Common myeloid progenitor, CD34-positive (primary cell): ENCODE data around the gene MIS18A.

ENCODE experiments used
- CTCF ChIA-PET: fragments of 350-600 bp; sonication (Branson Sonifier 250); formaldehyde crosslinking; loops from one replicate; lab custom pipeline; 2021; ENCODE audit warnings: antibody characterized with exemption; lab: Charles Lee
- POLR2A ChIA-PET: fragments of 350-600 bp; sonication (Branson Sonifier 250); formaldehyde crosslinking; loops from one replicate; lab custom pipeline; 2021; ENCODE audit warnings: antibody characterized with exemption; lab: Charles Lee
- DNase-seq, 3 donors: peaks; one replicate each; pipeline versions ENCODE4 v3.0.0 to v3.0.0-alpha.2; 2013
- H3K27ac ChIP-seq, 2 experiments: 1 replicate in 1 of 2; 2 replicates in 1 of 2; pipeline ENCODE4 v1.7.0; 2013; ENCODE audit warnings: inconsistent platforms in 2 of 2, low read length in 2 of 2, mild to moderate bottlenecking in 2 of 2, low read depth in 1 of 2, moderate library complexity in 1 of 2; ENCODE audit not compliant: severe bottlenecking in 2 of 2, insufficient read depth in 1 of 2, poor library complexity in 1 of 2
- H3K27me3 ChIP-seq, 5 experiments: replicated peaks in 2 of 5; 1 replicate in 3 of 5; 2 replicates in 2 of 5; pipeline versions ENCODE4 v1.6.1 to v1.7.0; 2013; ENCODE audit warnings: low read length in 4 of 5, mild to moderate bottlenecking in 2 of 5, moderate library complexity in 2 of 5, inconsistent platforms in 1 of 5; ENCODE audit not compliant: insufficient read depth in 5 of 5, control insufficient read depth in 4 of 5
- H3K36me3 ChIP-seq, 4 experiments: 1 replicate in 2 of 4; 2 replicates in 2 of 4; pipeline versions ENCODE4 v1.6.1 to v1.7.0; 2013; ENCODE audit warnings: low read length in 3 of 4, control low read depth in 1 of 4, mild to moderate bottlenecking in 1 of 4; ENCODE audit not compliant: control insufficient read depth in 4 of 4, insufficient read depth in 4 of 4
- H3K4me1 ChIP-seq, 4 experiments: 1 replicate in 3 of 4; 2 replicates in 1 of 4; pipeline versions ENCODE4 v1.6.1 to v1.7.1; 2013; ENCODE audit warnings: low read length in 3 of 4, mild to moderate bottlenecking in 3 of 4, control low read depth in 1 of 4, inconsistent platforms in 1 of 4, moderate library complexity in 1 of 4; ENCODE audit not compliant: control insufficient read depth in 4 of 4, insufficient read depth in 4 of 4; ENCODE audit errors: control extremely low read depth in 1 of 4
- H3K4me3 ChIP-seq, 7 experiments: 1 replicate in 4 of 7; 2 replicates in 3 of 7; pipeline versions ENCODE4 v1.5.1 to v1.7.0; 2013; ENCODE audit warnings: mild to moderate bottlenecking in 7 of 7, low read length in 6 of 7, moderate library complexity in 6 of 7, inconsistent platforms in 2 of 7, low read depth in 2 of 7, control low read depth in 1 of 7; ENCODE audit not compliant: insufficient read depth in 4 of 7, control insufficient read depth in 1 of 7; ENCODE audit errors: extremely low read depth in 1 of 7
- H3K9me3 ChIP-seq, 5 experiments: 1 replicate in 4 of 5; 2 replicates in 1 of 5; pipeline versions ENCODE4 v1.6.1 to v1.7.1; 2013; ENCODE audit warnings: low read length in 4 of 5, mild to moderate bottlenecking in 2 of 5, inconsistent platforms in 1 of 5, low read depth in 1 of 5, moderate library complexity in 1 of 5; ENCODE audit not compliant: control insufficient read depth in 4 of 5, insufficient read depth in 2 of 5; ENCODE audit errors: control extremely low read depth in 1 of 5
- WGBS: methylation state at CpG from one replicate; pipeline ENCODE4 v1.1.5; 2013; ENCODE audit not compliant: insufficient coverage; 5-methylcytosine and 5-hydroxymethylcytosine counted together

MIS18A gene

DNA sequence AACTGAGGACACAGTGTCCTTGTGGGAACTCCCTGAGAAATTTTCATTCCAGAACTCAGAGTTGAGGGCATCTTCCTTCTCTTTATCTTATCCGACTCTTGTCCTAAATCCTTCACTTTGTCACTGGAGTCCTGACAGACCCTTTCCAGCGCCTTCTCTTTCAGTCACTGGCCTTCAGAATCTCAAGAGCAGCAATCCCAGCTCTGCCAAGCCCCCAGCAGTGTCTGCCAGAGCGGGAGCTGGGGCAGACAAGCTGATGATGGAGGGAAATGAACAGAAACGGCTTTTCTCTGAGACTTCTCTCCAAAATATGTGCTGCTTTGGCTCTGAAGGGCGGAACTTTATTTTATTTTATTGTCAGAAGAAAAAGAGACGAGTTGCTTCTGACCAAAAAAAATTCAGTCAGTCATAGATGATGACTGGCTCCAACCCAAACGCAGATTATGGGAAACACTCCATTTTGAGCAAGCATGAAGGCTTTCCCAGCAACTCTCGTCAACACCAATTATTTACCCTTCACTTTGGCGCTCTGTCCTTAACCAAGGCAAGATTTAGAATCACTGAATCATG lies 32.2 kb downstream of the MIS18A start:
- Histone ChIP-seq H3K27me3 (peaks cover 0 to 3% (median 0%) of the 10 kb centered on the region in 5 experiments), H3K27ac (no peak overlapping the region), H3K9me3 (peaks cover 0 to 9% (median 2%) of the 10 kb centered on the region in 5 experiments), H3K36me3 (no peaks in the 10 kb centered on the region), H3K4me3 (no peak overlapping the region), H3K4me1 (no peaks in the 10 kb centered on the region)
- DNase-seq: no peak
- CTCF ChIA-PET: no interaction called here
- 95% methylated on average over 9 of the region's 9 CpGs for WGBS
- POLR2A ChIA-PET: no interaction called here

DNA sequence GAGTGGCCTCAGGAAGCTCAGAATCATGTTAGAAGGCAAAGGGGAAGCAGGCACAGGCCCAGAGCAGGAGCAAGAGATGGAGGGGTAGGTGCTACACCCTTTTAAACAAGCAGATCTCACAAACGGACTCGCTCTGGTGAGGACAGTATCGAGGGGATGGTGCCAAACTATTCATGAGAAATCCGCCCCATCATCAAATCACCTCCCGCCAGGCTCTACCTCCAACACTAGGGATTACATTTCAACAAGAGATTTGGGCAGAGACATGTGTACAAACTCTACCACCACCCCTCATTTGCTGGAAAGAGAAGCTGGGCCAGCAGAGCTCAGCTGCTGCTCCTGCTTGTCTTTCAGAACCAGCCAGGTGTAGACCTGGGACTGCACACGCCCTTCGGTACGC lies 32.9 kb downstream of the MIS18A start:
- no peak overlapping the region for H3K4me3 ChIP-seq
- peaks cover 0 to 3% (median 0%) of the 10 kb centered on the region in 5 experiments for H3K27me3 ChIP-seq
- ChIA-PET CTCF (no interaction called here), POLR2A (no interaction called here)
- H3K36me3 ChIP-seq: no peaks in the 10 kb centered on the region
- H3K4me1 ChIP-seq: no peaks in the 10 kb centered on the region
- peaks cover 0 to 7% (median 2%) of the 10 kb centered on the region in 5 experiments for H3K9me3 ChIP-seq
- H3K27ac ChIP-seq: no peak overlapping the region
- DNase-seq: no peak
- 97% methylated on average over 5 of the region's 8 CpGs for WGBS

DNA sequence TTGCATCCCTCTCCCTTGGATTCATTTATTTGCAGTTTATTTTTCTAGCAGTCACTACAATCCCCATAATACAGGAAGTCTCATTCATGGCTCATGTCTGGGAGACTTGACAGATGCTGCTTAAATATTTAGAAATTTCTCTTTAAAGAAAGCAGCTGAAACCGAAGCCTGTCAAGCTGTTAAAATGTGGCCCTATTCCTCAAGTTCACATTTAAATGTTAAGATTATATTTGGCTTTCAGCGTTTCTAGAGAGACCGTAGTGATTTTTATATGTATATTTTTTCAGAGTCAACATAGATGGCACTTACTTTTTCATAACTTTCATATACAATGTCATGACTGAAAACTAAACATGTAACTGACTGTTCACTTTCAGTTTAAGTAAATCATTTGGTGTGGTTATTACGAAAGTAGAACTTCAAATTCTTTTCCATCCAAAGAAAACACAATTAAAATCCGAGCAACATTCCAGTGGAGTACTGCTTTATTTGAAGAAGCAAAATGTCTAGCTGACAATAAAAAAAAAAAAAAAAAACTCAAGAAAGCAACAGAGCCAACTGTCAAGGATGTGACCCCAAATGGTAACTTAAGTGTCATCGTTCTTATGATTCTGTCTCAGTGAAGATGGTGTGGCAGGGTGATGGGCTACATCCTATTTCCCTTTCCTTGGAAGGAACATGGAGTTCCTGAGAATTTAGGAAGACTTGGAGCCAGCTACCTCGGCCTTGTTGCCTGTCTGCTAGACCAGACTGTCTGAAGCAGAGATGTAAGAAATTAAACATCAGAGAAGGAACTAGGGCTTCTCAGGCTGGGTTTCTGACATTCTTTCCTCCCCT lies 37.8 kb downstream of the MIS18A start:
- Histone ChIP-seq H3K27me3 (no peaks in the 10 kb centered on the region), H3K4me3 (no peak overlapping the region), H3K9me3 (peaks cover 0 to 10% (median 2%) of the 10 kb centered on the region in 5 experiments), H3K27ac (no peak overlapping the region), H3K36me3 (no peaks in the 10 kb centered on the region), H3K4me1 (no peaks in the 10 kb centered on the region)
- POLR2A ChIA-PET: no interaction called here
- CTCF ChIA-PET: no interaction called here
- WGBS: 83% methylated on average over 2 of the region's 7 CpGs
- no peak for DNase-seq

DNA sequence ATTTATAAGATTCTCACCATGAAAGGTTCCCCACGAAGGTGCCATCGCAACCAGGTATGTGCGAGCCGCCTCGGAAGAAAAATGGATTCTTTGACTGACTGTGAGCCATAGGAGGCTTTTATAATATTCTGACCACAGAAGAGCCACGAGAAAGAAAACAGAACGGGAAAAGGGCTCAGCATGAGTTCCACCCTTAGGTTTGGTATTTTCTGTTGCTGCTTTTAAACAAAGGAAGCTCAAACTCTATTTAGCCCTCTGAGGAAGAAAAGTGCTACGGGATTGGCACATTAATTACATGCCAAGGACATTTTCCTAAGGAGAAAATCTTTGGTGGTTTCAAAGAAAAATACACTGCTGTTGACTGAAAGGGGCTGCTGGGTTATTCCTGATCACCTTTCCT lies 39.3 kb downstream of the MIS18A start:
- ChIA-PET CTCF (interaction anchor here (0.9 kb wide), 1 partner anchor 184 kb away, joined by 3 read pairs; no protein-coding TSS in a partner anchor), POLR2A (no interaction called here)
- 72% methylated on average over 8 of the region's 8 CpGs for WGBS
- Histone ChIP-seq H3K27me3 (no peaks in the 10 kb centered on the region), H3K4me3 (no peak overlapping the region), H3K27ac (no peak overlapping the region), H3K4me1 (no peaks in the 10 kb centered on the region), H3K36me3 (no peaks in the 10 kb centered on the region), H3K9me3 (peaks cover 0 to 10% (median 2%) of the 10 kb centered on the region in 5 experiments)
- no peak for DNase-seq

DNA sequence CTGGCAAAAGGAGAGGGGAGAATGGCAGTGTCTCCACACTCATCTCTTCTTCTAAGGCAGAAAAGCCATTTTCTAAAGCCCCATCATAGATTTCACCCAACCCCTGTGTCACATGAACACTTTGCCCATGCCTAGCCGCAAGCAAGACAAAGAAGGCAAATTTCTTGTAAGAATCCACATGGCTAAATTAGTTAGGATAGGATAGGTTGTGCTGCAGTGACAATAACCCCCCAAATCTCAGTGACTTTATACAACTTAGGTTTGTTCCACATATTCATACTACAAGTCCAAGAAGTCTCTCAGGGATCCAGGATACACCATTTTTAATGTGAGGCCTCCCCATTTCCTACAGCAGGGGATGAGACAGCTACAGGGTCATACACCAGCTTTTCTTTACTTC lies 40.8 kb downstream of the MIS18A start:
- Histone ChIP-seq H3K27me3 (no peaks in the 10 kb centered on the region), H3K4me3 (no peak overlapping the region), H3K4me1 (no peaks in the 10 kb centered on the region), H3K9me3 (peaks cover 0 to 10% (median 2%) of the 10 kb centered on the region in 5 experiments), H3K36me3 (no peaks in the 10 kb centered on the region), H3K27ac (no peak overlapping the region)
- POLR2A ChIA-PET: no interaction called here
- CTCF ChIA-PET: interaction anchor here (1.5 kb wide), 1 partner anchor 11 kb away, joined by 3 read pairs; no protein-coding TSS in a partner anchor
- WGBS: no CpG with 5 or more reads among the region's 1 CpG
- DNase-seq: no peak

DNA sequence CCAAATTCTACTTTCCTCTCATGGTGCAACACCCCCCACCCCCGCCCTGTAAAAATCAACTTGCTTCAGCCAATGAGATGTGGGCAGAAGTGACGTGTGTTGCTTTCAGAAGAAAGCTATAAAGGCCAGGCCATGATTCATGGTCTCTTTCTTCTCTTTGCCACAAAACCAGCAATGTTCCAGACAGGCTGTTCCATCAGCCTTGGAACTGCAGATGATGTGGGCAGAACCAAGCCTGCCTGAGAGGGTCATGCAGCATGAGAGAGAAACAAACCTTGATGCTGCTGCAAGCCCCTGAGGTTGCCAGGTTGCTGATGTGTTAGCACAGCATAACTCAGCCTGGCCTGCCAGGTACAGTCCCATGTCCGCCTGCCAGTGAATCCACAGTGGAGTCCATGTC lies 41.8 kb downstream of the MIS18A start:
- H3K27me3 ChIP-seq: no peaks in the 10 kb centered on the region
- no peak overlapping the region for H3K4me3 ChIP-seq
- peaks cover 0 to 10% (median 2%) of the 10 kb centered on the region in 5 experiments for H3K9me3 ChIP-seq
- H3K27ac ChIP-seq: no peak overlapping the region
- H3K36me3 ChIP-seq: no peaks in the 10 kb centered on the region
- ChIA-PET POLR2A (no interaction called here), CTCF (interaction anchor here (1.5 kb wide), 1 partner anchor 12 kb away, joined by 3 read pairs; no protein-coding TSS in a partner anchor)
- no peaks in the 10 kb centered on the region for H3K4me1 ChIP-seq
- whole genome bisulfite sequencing: 95% methylated on average over 3 of the region's 3 CpGs
- DNase-seq: no peak

DNA sequence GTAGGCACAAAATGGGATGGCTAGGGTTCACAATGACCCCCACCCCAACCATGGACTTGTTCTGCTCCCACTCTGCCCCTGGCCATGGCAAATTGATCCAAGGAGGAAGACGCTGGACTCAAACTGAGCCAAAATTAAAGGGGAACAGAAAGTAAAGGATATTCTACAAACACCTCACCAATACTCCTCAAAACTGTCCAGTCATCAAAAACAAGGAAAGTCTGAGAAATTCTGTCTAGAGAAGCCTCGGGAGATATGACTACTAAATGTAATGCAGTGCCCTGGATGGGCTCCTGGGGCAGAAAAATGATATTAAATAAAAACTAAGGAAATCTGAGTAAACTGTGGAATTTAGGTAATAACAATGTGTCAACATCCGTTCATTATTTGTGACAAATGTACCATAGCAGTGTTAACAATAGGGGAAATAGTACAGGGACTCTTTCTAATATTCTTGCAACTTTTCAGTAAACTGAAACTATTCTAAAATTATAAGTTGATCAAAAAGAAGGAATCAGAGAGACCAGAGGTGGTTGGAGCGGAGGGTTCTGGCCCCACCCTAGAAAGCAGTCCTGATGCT lies 45.0 kb downstream of the MIS18A start:
- no peaks in the 10 kb centered on the region for H3K27me3 ChIP-seq
- H3K4me1 ChIP-seq: no peaks in the 10 kb centered on the region
- DNase-seq: no peak
- CTCF ChIA-PET: no interaction called here
- H3K9me3 ChIP-seq: peaks cover 0 to 3% (median 0%) of the 10 kb centered on the region in 5 experiments
- no peak overlapping the region for H3K27ac ChIP-seq
- no peaks in the 10 kb centered on the region for H3K36me3 ChIP-seq
- WGBS: 100% methylated on average over 2 of the region's 4 CpGs
- H3K4me3 ChIP-seq: no peak overlapping the region
- POLR2A ChIA-PET: no interaction called here
